ENCODE data around the gene MT1E. TPM values are rescaled to one million over a fixed set of nuclear protein-coding genes. Genes with fewer than 3 reads are reported as not detected.
A peak's percentile ranks its signal among the peaks of the same experiment; 100 is the strongest.

The MT1E gene
- total and polyA plus RNA-seq, 5 donors from 2014 or later: 5.6 to 86.9 (median 22.9) TPM

GRCh38 chr16:56608043-56608875 is 17.3 kb upstream of the MT1E start, which contains the start of gene MT2A:
MT2A (plus strand) TSS chr16:56608584; CDS start chr16:56608656, 72 bp downstream.
- peak within 1 kb of the TSS; percentile 92 to 99 (median 98) for H3K4me3 Mint-ChIP-seq
- Histone ChIP-seq H3K27ac (ENCODE audit: insufficient read depth, low read length, poor library complexity, severe bottlenecking) (peak within 1 kb of the TSS; percentile 88), H3K4me3 (ENCODE audit: low read depth, low read length) (peak within 1 kb of the TSS; percentile 95), H3K4me1 (ENCODE audit: control insufficient read depth, insufficient read depth, low read length, poor library complexity, severe bottlenecking) (peaks cover 41% of the 10 kb centered on the region), H3K9me3 (ENCODE audit: control insufficient read depth in 2 of 2, low read length in 2 of 2) (no peaks in the 10 kb centered on the region), H3K27me3 (ENCODE audit: control insufficient read depth, insufficient read depth, low read length) (no peaks in the 10 kb centered on the region), H3K36me3 (ENCODE audit: control insufficient read depth, insufficient read depth, low read length) (no peaks in the 10 kb centered on the region)
- H3K9me3 Mint-ChIP-seq: no peaks in the 10 kb centered on the region
- H3K27me3 Mint-ChIP-seq: no peaks in the 10 kb centered on the region
- H3K36me3 Mint-ChIP-seq: no peaks in the 10 kb centered on the region
- DNase-seq (peak; percentile 80 to 95 (median 82)), ATAC-seq (ENCODE audit: low read depth in 2 of 2) (peak; percentile 90 to 91)
- peak within 1 kb of the TSS; percentile 89 to 97 (median 96) for H3K27ac Mint-ChIP-seq
- H3K4me1 Mint-ChIP-seq: peaks cover 14 to 44% (median 38%) of the 10 kb centered on the region in 4 donors

GRCh38 chr16:56608876-56609462 is 16.6 kb upstream of the MT1E start:
- peak overlapping the region; percentile 95 for H3K4me3 ChIP-seq (ENCODE audit: low read depth, low read length)

GRCh38 chr16:56609463-56609921 is 16.1 kb upstream of the MT1E start:
- ATAC-seq (ENCODE audit: low read depth in 2 of 2) (peak; percentile 32 to 41), DNase-seq (peak; percentile 49 to 84 (median 76))
- H3K27me3 ChIP-seq (ENCODE audit: control insufficient read depth, insufficient read depth, low read length): no peaks in the 10 kb centered on the region
- H3K4me3 ChIP-seq (ENCODE audit: low read depth, low read length): peak overlapping the region; percentile 95
- Mint-ChIP-seq H3K27ac (peak overlapping the region; percentile 89 to 97 (median 96)), H3K36me3 (no peaks in the 10 kb centered on the region), H3K9me3 (no peaks in the 10 kb centered on the region), H3K4me1 (peaks cover 17 to 47% (median 36%) of the 10 kb centered on the region in 4 donors), H3K4me3 (peak overlapping the region; percentile 92 to 99 (median 98)), H3K27me3 (no peaks in the 10 kb centered on the region)
- peak overlapping the region; percentile 88 for H3K27ac ChIP-seq (ENCODE audit: insufficient read depth, low read length, poor library complexity, severe bottlenecking)
- H3K4me1 ChIP-seq (ENCODE audit: control insufficient read depth, insufficient read depth, low read length, poor library complexity, severe bottlenecking): peaks cover 41% of the 10 kb centered on the region
- H3K9me3 ChIP-seq (ENCODE audit: control insufficient read depth in 2 of 2, low read length in 2 of 2): no peaks in the 10 kb centered on the region
- H3K36me3 ChIP-seq (ENCODE audit: control insufficient read depth, insufficient read depth, low read length): no peaks in the 10 kb centered on the region

More at GRCh38 chr16:56608876-56609462, 16.6 kb upstream of the MT1E start:
- H3K36me3 ChIP-seq (ENCODE audit: control insufficient read depth, insufficient read depth, low read length): no peaks in the 10 kb centered on the region
- H3K27me3 ChIP-seq (ENCODE audit: control insufficient read depth, insufficient read depth, low read length): no peaks in the 10 kb centered on the region
- peaks cover 41% of the 10 kb centered on the region for H3K4me1 ChIP-seq (ENCODE audit: control insufficient read depth, insufficient read depth, low read length, poor library complexity, severe bottlenecking)
- Mint-ChIP-seq H3K36me3 (no peaks in the 10 kb centered on the region), H3K27me3 (no peaks in the 10 kb centered on the region), H3K4me1 (peaks cover 17 to 45% (median 36%) of the 10 kb centered on the region in 4 donors), H3K9me3 (no peaks in the 10 kb centered on the region), H3K27ac (peak overlapping the region; percentile 89 to 97 (median 96)), H3K4me3 (peak overlapping the region; percentile 92 to 99 (median 98))
- H3K27ac ChIP-seq (ENCODE audit: insufficient read depth, low read length, poor library complexity, severe bottlenecking): peak overlapping the region; percentile 88
- DNase-seq (no peak), ATAC-seq (ENCODE audit: low read depth in 2 of 2) (no peak)
- no peaks in the 10 kb centered on the region for H3K9me3 ChIP-seq (ENCODE audit: control insufficient read depth in 2 of 2, low read length in 2 of 2)

GRCh38 chr16:56610017-56610608 is 15.5 kb upstream of the MT1E start:
- no peaks in the 10 kb centered on the region for H3K9me3 ChIP-seq (ENCODE audit: control insufficient read depth in 2 of 2, low read length in 2 of 2)
- ATAC-seq (ENCODE audit: low read depth in 2 of 2): peak; percentile 41
- Mint-ChIP-seq H3K36me3 (no peaks in the 10 kb centered on the region), H3K4me3 (peak overlapping the region; percentile 92 to 99 (median 98)), H3K27ac (peak overlapping the region; percentile 89 to 97 (median 96)), H3K27me3 (no peaks in the 10 kb centered on the region), H3K4me1 (peaks cover 17 to 47% (median 36%) of the 10 kb centered on the region in 4 donors), H3K9me3 (no peaks in the 10 kb centered on the region)
- H3K27me3 ChIP-seq (ENCODE audit: control insufficient read depth, insufficient read depth, low read length): no peaks in the 10 kb centered on the region
- peaks cover 41% of the 10 kb centered on the region for H3K4me1 ChIP-seq (ENCODE audit: control insufficient read depth, insufficient read depth, low read length, poor library complexity, severe bottlenecking)
- DNase-seq: peak; percentile 45 to 83 (median 49)
- H3K27ac ChIP-seq (ENCODE audit: insufficient read depth, low read length, poor library complexity, severe bottlenecking): peak overlapping the region; percentile 88
- no peaks in the 10 kb centered on the region for H3K36me3 ChIP-seq (ENCODE audit: control insufficient read depth, insufficient read depth, low read length)
- H3K4me3 ChIP-seq (ENCODE audit: low read depth, low read length): peak overlapping the region; percentile 95

GRCh38 chr16:56610609-56611111 is 14.9 kb upstream of the MT1E start:
- Histone ChIP-seq H3K4me1 (ENCODE audit: control insufficient read depth, insufficient read depth, low read length, poor library complexity, severe bottlenecking) (peaks cover 41% of the 10 kb centered on the region), H3K27ac (ENCODE audit: insufficient read depth, low read length, poor library complexity, severe bottlenecking) (peak overlapping the region; percentile 88), H3K9me3 (ENCODE audit: control insufficient read depth in 2 of 2, low read length in 2 of 2) (no peaks in the 10 kb centered on the region), H3K27me3 (ENCODE audit: control insufficient read depth, insufficient read depth, low read length) (no peaks in the 10 kb centered on the region), H3K36me3 (ENCODE audit: control insufficient read depth, insufficient read depth, low read length) (no peaks in the 10 kb centered on the region), H3K4me3 (ENCODE audit: low read depth, low read length) (peak overlapping the region; percentile 95)
- Mint-ChIP-seq H3K27ac (peak overlapping the region; percentile 89 to 97 (median 90)), H3K27me3 (no peaks in the 10 kb centered on the region), H3K36me3 (no peaks in the 10 kb centered on the region), H3K9me3 (no peaks in the 10 kb centered on the region), H3K4me1 (peaks cover 17 to 47% (median 36%) of the 10 kb centered on the region in 4 donors), H3K4me3 (peak overlapping the region; percentile 92 to 99 (median 98))
- peak in 1 of 2 donors; percentile 4 for ATAC-seq (ENCODE audit: low read depth in 2 of 2)
- DNase-seq: no peak

- peaks cover 17 to 47% (median 35%) of the 10 kb centered on the region in 4 donors for H3K4me1 Mint-ChIP-seq
- H3K27me3 ChIP-seq (ENCODE audit: control insufficient read depth, insufficient read depth, low read length): no peaks in the 10 kb centered on the region
- peak overlapping the region; percentile 61 to 92 (median 68) for H3K4me3 Mint-ChIP-seq
- no peaks in the 10 kb centered on the region for H3K9me3 Mint-ChIP-seq
- H3K36me3 Mint-ChIP-seq: no peaks in the 10 kb centered on the region
- DNase-seq (no peak), ATAC-seq (ENCODE audit: low read depth in 2 of 2) (no peak)
- H3K27me3 Mint-ChIP-seq: no peaks in the 10 kb centered on the region
- H3K4me3 ChIP-seq (ENCODE audit: low read depth, low read length): no peak overlapping the region
- peaks cover 41% of the 10 kb centered on the region for H3K4me1 ChIP-seq (ENCODE audit: control insufficient read depth, insufficient read depth, low read length, poor library complexity, severe bottlenecking)
- H3K27ac ChIP-seq (ENCODE audit: insufficient read depth, low read length, poor library complexity, severe bottlenecking): peak overlapping the region; percentile 88
- no peaks in the 10 kb centered on the region for H3K9me3 ChIP-seq (ENCODE audit: control insufficient read depth in 2 of 2, low read length in 2 of 2)
- peak overlapping the region; percentile 89 to 98 (median 97) for H3K27ac Mint-ChIP-seq
- H3K36me3 ChIP-seq (ENCODE audit: control insufficient read depth, insufficient read depth, low read length): no peaks in the 10 kb centered on the region
These were observed 14.2 kb upstream of the MT1E start for GRCh38 chr16:56611281-56611833.

GRCh38 chr16:56613706-56614105 is 11.9 kb upstream of the MT1E start:
- H3K9me3 ChIP-seq (ENCODE audit: control insufficient read depth in 2 of 2, low read length in 2 of 2): no peaks in the 10 kb centered on the region
- H3K36me3 ChIP-seq (ENCODE audit: control insufficient read depth, insufficient read depth, low read length): no peaks in the 10 kb centered on the region
- no peak overlapping the region for H3K27ac Mint-ChIP-seq
- peak overlapping the region in 1 of 4 donors; percentile 58 for H3K4me3 Mint-ChIP-seq
- H3K4me1 Mint-ChIP-seq: peaks cover 17 to 44% (median 29%) of the 10 kb centered on the region in 4 donors
- peaks cover 4% of the 10 kb centered on the region for H3K27me3 ChIP-seq (ENCODE audit: control insufficient read depth, insufficient read depth, low read length)
- no peak overlapping the region for H3K4me3 ChIP-seq (ENCODE audit: low read depth, low read length)
- H3K9me3 Mint-ChIP-seq: peaks cover 0 to 2% (median 0%) of the 10 kb centered on the region in 7 donors
- no peak overlapping the region for H3K27ac ChIP-seq (ENCODE audit: insufficient read depth, low read length, poor library complexity, severe bottlenecking)
- peaks cover 6% of the 10 kb centered on the region for H3K27me3 Mint-ChIP-seq
- no peaks in the 10 kb centered on the region for H3K36me3 Mint-ChIP-seq
- peaks cover 37% of the 10 kb centered on the region for H3K4me1 ChIP-seq (ENCODE audit: control insufficient read depth, insufficient read depth, low read length, poor library complexity, severe bottlenecking)
- ATAC-seq (ENCODE audit: low read depth in 2 of 2) (no peak), DNase-seq (no peak)

Measured in CD4-positive, CD25-positive, alpha-beta regulatory T cell (primary cell).